AG04449 (cell line): ENCODE data around the gene SORBS1.
"Not testable (repeated sequence)": the region's sequence is repeated elsewhere in the genome, so short reads cannot be mapped to it uniquely, and the experiment has no call there.

Source experiments
- CTCF ChIA-PET: fragments of 350-600 bp; formaldehyde crosslinking; extraction: SDS; loops from one replicate; lab custom pipeline; 2021; ENCODE audit warnings: antibody characterized with exemption; lab: Yijun Ruan, JAX
- POLR2A ChIA-PET: fragments of 400-600, 350-600 bp; formaldehyde crosslinking; extraction: SDS; loops from one replicate; lab custom pipeline; 2020; ENCODE audit warnings: antibody characterized with exemption, inconsistent platforms; lab: Yijun Ruan, JAX
- DNase-seq: peaks from one replicate; pipeline ENCODE4 v3.0.0-alpha.2; 2010; ENCODE audit warnings: low read depth, low spot score
- H3K4me3 ChIP-seq: 2 replicates; pipeline ENCODE4 v1.5.1; 2011; ENCODE audit warnings: low read depth, mild to moderate bottlenecking, control low read depth, low read length
- CTCF ChIP-seq: IDR thresholded peaks from one replicate; pipeline ENCODE4 v1.5.1; 2011; ENCODE audit warnings: mild to moderate bottlenecking, moderate library complexity, low read length, control low read depth, inconsistent platforms; ENCODE audit not compliant: insufficient read depth; ENCODE audit errors: missing control alignments

The SORBS1 gene

GRCh38 chr10:95469251-95469650 is 91.9 kb downstream of the SORBS1 start:
- no peak overlapping the region for H3K4me3 ChIP-seq
- ChIA-PET CTCF (no interaction called here), POLR2A (no interaction called here)
- TF ChIP-seq CTCF: no peak
- no peak for DNase-seq

GRCh38 chr10:95467642-95468041 is 93.5 kb downstream of the SORBS1 start:
- H3K4me3 ChIP-seq, DNase-seq, POLR2A ChIA-PET, CTCF ChIA-PET: not testable (repeated sequence)

- H3K4me3 ChIP-seq: no peak overlapping the region
- DNase-seq: no peak
- CTCF ChIA-PET: interaction anchor here (1.4 kb wide), 1 partner anchor 21 kb away, joined by 5 read pairs; no protein-coding TSS in a partner anchor
- POLR2A ChIA-PET: no interaction called here
- TF ChIP-seq CTCF: no peak
These were observed 94.0 kb downstream of the SORBS1 start for GRCh38 chr10:95467162-95467599.

GRCh38 chr10:95466436-95466835 is 94.7 kb downstream of the SORBS1 start:
- no peak overlapping the region for H3K4me3 ChIP-seq
- CTCF ChIA-PET: interaction anchor here (0.7 to 1.4 kb wide), 2 partner anchors 20 to 35 kb away, joined by 3 to 5 read pairs; no protein-coding TSS in a partner anchor
- POLR2A ChIA-PET: no interaction called here

GRCh38 chr10:95464280-95464679 is 96.9 kb downstream of the SORBS1 start:
- H3K4me3 ChIP-seq: no peak overlapping the region
- no peak for TF ChIP-seq CTCF
- POLR2A ChIA-PET: no interaction called here
- DNase-seq: no peak
- CTCF ChIA-PET: interaction anchor here (0.7 kb wide), 1 partner anchor 97 kb away, joined by 6 read pairs; the partner anchor contains the start of gene SORBS1

More at GRCh38 chr10:95466436-95466835, 94.7 kb downstream of the SORBS1 start:
- DNase-seq: no peak
- TF ChIP-seq CTCF: no peak

DNA sequence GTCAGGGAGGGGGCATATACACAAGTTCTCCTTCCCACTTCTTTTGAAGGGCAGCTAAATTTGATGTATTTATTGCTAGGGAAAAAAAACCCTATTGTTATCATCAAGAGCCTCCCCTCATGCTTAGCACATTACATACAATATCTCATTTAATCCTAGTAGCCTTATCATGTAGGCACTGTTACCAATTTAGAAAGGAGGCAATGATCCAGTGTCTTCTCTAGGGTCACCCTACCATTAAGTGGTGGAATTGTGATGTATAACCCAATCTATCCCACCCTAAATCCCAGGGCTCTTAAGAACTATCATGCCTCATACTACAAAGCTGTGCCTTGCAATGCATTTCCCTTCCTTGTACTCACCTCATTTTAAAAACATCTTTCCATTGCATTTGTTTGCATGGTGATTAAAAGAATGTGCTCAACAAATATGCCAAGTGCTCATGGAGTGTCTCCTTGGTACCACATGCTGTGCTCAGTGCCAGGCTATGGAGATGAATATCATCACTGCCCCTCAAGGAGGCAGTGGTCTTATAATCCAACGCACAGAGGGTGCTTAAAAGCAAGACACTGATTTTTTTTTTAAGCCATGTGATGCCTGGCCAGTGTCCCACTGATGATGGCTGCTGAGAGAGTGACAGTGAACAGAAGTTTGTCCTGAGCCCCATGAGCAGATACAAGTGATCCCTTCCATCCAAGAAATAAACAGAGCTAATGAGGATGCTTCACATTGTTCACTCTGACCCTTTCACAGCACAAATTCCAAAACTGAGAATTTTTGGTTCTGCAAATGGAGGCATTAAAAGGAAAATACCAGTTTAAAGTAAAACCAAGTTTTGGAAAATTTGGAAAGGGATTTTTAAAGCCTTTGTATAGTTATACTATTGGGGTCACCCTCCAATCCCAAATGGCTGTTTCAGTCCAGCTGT is 98.2 kb downstream of the SORBS1 start:
- TF ChIP-seq CTCF: no peak
- H3K4me3 ChIP-seq: no peak overlapping the region
- POLR2A ChIA-PET: no interaction called here
- DNase-seq: no peak
- CTCF ChIA-PET: interaction anchor here (1.2 kb wide), 1 partner anchor 18 kb away, joined by 4 read pairs; no protein-coding TSS in a partner anchor
